ENCODE results near the gene POLA1.

DNA sequence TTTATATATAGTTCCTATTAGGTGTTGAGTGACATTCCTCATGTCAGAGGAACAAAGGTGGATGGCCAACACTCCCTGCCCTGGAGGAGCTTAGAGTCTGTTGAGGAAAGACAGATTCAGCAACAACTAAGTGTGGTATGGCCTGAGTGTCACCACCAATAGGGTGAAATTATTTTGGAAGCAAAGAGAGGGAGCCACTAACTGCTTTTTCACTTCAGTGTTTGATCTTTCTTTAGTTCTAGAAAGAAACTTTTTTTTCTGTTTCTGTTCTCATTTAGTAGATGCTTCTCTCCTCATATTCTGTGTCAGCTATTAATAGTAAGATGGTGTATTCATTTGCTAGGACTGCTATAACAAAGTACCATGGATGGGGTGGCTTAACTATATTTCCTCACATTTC, 240.6 kb downstream of the POLA1 start:
- TF ChIP-seq POLR2A (IDR thresholded peaks at IDR 0.05): no peak
- no peak for TF ChIP-seq CTCF (IDR thresholded peaks at IDR 0.05)
